Uterus (tissue), 2 donors: ENCODE measurements around the gene CASQ1.

ENCODE experiments used
- POLR2A ChIP-seq, 2 donors: fragments of 450-650 bp; IDR thresholded peaks; one replicate each; pipeline ENCODE4 v1.6.1; 2016; ENCODE audit warnings: antibody characterized with exemption in 2 of 2, mild to moderate bottlenecking in 1 of 2, moderate library complexity in 1 of 2
- TF ChIP-seq, protein P1 (sequence below), 4 experiments: fragments of 200-600 bp in 2 of 4; fragments of 450-650 bp in 2 of 4; sonication (generic) in 2 of 4; IDR thresholded peaks; one replicate each; pipeline ENCODE4 v1.5.1; 2016 to 2019; ENCODE audit warnings: antibody characterized with exemption in 4 of 4, mild to moderate bottlenecking in 2 of 4, moderate library complexity in 1 of 4

DNA sequence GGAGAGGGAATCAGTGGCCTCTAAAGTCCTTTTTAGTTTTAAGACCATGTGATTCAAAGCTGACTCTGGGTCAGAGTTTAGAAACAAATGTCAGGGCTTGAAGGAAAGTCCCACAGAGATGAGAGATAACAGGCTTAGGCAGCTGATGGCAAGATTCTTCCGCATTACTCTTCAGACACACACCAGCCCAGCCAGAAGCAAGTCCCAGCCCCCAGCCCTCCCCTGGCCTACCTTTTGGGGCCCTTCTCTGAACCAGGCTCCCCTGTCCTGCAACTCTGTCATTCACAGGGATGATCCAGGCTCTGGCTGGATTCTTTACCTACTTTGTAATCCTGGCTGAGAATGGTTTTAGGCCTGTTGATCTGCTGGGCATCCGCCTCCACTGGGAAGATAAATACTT is 13.1 kb upstream of the CASQ1 start:
- TF ChIP-seq, protein P1, sequence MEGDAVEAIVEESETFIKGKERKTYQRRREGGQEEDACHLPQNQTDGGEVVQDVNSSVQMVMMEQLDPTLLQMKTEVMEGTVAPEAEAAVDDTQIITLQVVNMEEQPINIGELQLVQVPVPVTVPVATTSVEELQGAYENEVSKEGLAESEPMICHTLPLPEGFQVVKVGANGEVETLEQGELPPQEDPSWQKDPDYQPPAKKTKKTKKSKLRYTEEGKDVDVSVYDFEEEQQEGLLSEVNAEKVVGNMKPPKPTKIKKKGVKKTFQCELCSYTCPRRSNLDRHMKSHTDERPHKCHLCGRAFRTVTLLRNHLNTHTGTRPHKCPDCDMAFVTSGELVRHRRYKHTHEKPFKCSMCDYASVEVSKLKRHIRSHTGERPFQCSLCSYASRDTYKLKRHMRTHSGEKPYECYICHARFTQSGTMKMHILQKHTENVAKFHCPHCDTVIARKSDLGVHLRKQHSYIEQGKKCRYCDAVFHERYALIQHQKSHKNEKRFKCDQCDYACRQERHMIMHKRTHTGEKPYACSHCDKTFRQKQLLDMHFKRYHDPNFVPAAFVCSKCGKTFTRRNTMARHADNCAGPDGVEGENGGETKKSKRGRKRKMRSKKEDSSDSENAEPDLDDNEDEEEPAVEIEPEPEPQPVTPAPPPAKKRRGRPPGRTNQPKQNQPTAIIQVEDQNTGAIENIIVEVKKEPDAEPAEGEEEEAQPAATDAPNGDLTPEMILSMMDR (IDR thresholded peaks at IDR 0.05): no peak
- TF ChIP-seq POLR2A (IDR thresholded peaks at IDR 0.05): no peak
